Muscle layer of colon (tissue), 2 donors: ENCODE measurements around the gene LILRB3.
"Not testable (repeated sequence)": the region's sequence is repeated elsewhere in the genome, so short reads cannot be mapped to it uniquely, and the experiment has no call there.

Experiments used
- H3K27ac ChIP-seq: one replicate; pipeline ENCODE4 v1.7.0; 2013; ENCODE audit warnings: low read depth, mild to moderate bottlenecking, low read length, moderate library complexity
- H3K27me3 ChIP-seq, 2 donors: one replicate each; pipeline ENCODE4 v1.7.0; 2013; ENCODE audit warnings: low read length in 2 of 2, mild to moderate bottlenecking in 2 of 2; ENCODE audit not compliant: insufficient read depth in 2 of 2, control insufficient read depth in 1 of 2
- H3K36me3 ChIP-seq: one replicate; pipeline ENCODE4 v1.7.0; 2013; ENCODE audit warnings: mild to moderate bottlenecking, low read length; ENCODE audit not compliant: insufficient read depth
- H3K4me1 ChIP-seq: one replicate; pipeline ENCODE4 v1.7.0; 2013; ENCODE audit warnings: mild to moderate bottlenecking, low read length; ENCODE audit not compliant: insufficient read depth
- H3K4me3 ChIP-seq, 2 donors: one replicate each; pipeline ENCODE4 v1.7.0; 2013; ENCODE audit warnings: low read length in 2 of 2, low read depth in 1 of 2, mild to moderate bottlenecking in 1 of 2, moderate library complexity in 1 of 2
- H3K9ac ChIP-seq: one replicate; pipeline ENCODE4 v1.7.0; 2013; ENCODE audit warnings: low read length
- H3K9me3 ChIP-seq: one replicate; pipeline ENCODE4 v1.7.0; 2013; ENCODE audit warnings: mild to moderate bottlenecking, low read length
- donor health status: abdominal sarcoma.
- donor health status: Adenocarcinoma of cecum.

LILRB3 gene

DNA sequence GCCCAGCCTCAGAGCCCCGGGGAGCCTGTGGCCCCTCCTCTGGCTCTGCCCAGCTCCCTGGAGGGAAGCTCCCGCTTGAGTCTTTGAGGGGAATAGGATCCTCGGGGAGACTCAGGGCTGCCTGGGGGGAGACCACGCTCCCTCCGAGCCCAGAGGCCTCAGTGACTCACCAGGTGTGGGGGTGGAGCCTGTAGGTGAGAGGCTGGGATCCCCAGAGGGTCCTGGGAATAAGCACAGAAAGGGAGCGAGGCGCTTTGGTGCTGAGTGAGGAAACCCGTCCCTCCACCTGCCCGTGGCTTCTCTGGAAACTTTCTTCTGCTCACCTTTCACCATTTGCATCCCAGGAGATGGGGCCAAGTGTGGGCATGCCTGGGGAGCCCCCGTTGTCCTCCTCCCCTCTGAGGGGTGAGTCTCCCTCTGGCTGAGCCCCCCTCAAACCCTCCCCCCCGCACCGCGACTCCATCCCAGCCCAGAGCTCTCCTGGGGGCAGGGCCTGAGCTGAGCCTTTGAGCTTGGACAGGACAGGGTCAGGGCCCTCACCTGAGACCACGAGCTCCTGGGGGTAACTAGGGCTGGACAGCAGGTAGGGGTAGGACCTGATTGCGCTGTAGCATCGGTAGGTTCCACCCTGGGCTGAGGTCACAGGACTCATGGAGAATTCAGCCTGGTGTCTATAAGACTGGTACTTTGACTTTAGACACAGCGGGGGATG lies 31.5 kb upstream of the LILRB3 start:
- no peaks in the 10 kb centered on the region for H3K9me3 ChIP-seq
- H3K4me1 ChIP-seq: no peaks in the 10 kb centered on the region
- no peak overlapping the region for H3K4me3 ChIP-seq
- H3K9ac ChIP-seq: no peak overlapping the region
- no peak overlapping the region for H3K27ac ChIP-seq
- peaks cover 0 to 25% of the 10 kb centered on the region in 2 donors for H3K27me3 ChIP-seq
- no peaks in the 10 kb centered on the region for H3K36me3 ChIP-seq

DNA sequence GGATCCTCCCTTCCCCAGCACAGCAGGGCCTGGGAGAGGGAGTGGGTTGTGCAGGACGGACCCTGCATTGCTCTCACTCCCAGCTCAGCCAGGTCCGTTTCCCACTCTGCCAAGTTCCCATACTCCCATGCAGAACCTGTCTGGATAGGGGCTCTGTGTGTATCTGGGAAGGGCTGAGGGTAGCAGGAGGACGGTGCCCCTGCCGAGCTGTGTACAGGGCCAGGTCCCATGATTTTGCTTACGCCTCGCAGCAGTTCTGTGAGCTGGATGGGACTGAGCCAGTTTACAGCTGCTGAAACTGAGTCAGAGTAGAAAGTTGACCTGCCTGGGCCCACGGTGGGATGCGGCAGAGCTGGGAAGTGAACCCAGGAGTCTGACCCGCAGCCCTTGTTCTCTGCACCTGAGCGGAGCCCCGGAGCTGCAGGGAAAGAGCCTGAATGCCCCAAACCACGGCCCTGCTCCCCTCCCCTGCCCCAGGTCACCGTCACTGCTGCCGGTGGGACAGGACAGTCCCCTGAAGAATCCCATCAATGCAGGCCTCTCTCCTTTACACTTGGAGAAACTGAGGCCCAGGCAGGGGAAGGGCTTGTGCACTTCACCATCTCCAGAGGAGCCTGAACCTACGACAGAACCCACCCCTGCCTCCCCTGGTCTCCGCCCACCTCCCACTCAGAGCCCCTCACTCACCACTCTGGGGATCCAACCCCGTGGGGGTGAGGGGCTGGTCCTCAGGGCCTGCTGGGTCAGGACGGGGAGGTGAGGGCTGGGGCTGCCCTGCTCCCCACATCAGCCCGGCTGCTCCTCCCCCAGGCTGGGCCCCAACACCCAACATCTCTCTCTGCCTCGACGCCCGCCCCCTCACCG lies 30.8 kb upstream of the LILRB3 start:
- Histone ChIP-seq H3K4me1 (no peaks in the 10 kb centered on the region), H3K36me3 (no peaks in the 10 kb centered on the region), H3K27ac (no peak overlapping the region), H3K9ac (no peak overlapping the region), H3K9me3 (no peaks in the 10 kb centered on the region), H3K27me3 (peaks cover 0 to 25% of the 10 kb centered on the region in 2 donors), H3K4me3 (no peak overlapping the region)

DNA sequence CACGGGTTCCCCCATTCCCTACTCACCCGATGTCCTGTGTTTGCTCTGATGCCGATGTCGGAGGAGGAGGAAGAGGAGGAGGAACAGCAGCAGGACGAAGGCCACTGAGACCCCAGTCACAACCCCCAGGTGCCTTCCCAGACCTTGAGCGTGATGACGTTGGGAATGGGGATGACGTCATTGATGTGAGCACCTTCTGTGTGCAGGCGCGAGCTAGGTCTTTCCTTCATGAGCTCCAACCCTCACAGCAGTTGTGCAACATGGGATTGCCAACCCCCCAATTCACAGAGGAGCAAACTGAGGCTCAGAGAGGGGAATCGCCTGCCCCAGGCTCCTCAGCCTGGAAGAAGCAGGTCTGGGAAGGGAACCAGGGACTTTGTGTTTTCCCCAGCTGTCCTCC lies 30.0 kb upstream of the LILRB3 start:
- Histone ChIP-seq H3K9ac (no peak overlapping the region), H3K27ac (no peak overlapping the region), H3K27me3 (peaks cover 0 to 25% of the 10 kb centered on the region in 2 donors), H3K4me3 (no peak overlapping the region), H3K4me1 (no peaks in the 10 kb centered on the region), H3K36me3 (no peaks in the 10 kb centered on the region), H3K9me3 (no peaks in the 10 kb centered on the region)

DNA sequence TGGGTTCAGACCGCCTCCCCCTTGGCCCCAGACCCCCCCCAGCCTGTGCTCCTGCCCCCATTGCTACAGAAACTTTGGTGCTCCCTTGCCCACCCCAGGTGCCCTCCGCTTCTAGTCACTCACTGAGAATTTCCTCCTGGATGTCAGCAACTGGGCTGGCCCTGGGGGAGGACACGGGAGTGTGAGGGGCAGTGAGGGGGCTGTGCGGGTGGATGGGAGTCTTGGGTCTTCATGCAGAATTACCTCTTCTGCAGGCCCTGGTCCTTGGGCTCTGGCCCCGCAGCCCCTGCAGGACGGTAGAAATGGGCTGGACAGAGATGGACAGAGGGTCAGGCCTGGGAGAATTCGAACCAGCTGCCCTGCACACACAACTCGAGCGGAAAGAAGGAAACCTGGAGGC lies 29.4 kb upstream of the LILRB3 start:
- H3K36me3 ChIP-seq: no peaks in the 10 kb centered on the region
- H3K27me3 ChIP-seq: peaks cover 0 to 23% of the 10 kb centered on the region in 2 donors
- no peak overlapping the region for H3K9ac ChIP-seq
- H3K27ac ChIP-seq: no peak overlapping the region
- H3K4me1 ChIP-seq: no peaks in the 10 kb centered on the region
- no peak overlapping the region for H3K4me3 ChIP-seq
- no peaks in the 10 kb centered on the region for H3K9me3 ChIP-seq

DNA sequence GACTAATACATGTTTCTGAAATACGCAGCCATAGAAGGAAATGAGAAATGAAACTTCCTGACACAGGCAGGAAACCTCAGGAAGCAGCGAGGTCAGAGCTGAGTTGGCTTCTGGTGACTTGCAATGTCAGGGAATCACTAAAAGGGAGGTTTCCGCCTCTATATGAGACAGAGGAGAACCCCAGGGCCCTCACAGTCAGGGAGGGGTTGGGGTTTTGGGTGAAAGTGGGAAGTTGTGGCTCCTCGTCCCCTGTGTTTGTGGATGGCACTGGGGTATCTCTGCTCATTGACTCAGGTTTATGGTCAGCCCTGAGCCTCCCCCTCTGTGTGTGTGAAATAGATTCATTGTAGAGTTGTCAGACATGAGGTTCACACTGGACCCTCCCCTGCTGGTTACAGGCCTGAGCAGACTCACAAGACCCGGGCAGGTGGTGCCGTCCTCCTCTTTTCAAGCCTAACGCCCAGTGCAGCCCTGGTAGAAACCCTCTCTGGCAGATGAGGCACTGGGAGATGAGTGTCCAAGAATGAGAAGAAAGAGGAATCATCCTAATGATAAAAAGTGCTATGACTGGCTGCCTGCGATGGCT lies 25.3 kb upstream of the LILRB3 start:
- no peak overlapping the region for H3K27ac ChIP-seq
- no peak overlapping the region for H3K4me3 ChIP-seq
- H3K9ac ChIP-seq: no peak overlapping the region
- H3K36me3 ChIP-seq: no peaks in the 10 kb centered on the region
- peaks cover 0 to 6% of the 10 kb centered on the region in 2 donors for H3K27me3 ChIP-seq
- no peaks in the 10 kb centered on the region for H3K4me1 ChIP-seq
- H3K9me3 ChIP-seq: no peaks in the 10 kb centered on the region

DNA sequence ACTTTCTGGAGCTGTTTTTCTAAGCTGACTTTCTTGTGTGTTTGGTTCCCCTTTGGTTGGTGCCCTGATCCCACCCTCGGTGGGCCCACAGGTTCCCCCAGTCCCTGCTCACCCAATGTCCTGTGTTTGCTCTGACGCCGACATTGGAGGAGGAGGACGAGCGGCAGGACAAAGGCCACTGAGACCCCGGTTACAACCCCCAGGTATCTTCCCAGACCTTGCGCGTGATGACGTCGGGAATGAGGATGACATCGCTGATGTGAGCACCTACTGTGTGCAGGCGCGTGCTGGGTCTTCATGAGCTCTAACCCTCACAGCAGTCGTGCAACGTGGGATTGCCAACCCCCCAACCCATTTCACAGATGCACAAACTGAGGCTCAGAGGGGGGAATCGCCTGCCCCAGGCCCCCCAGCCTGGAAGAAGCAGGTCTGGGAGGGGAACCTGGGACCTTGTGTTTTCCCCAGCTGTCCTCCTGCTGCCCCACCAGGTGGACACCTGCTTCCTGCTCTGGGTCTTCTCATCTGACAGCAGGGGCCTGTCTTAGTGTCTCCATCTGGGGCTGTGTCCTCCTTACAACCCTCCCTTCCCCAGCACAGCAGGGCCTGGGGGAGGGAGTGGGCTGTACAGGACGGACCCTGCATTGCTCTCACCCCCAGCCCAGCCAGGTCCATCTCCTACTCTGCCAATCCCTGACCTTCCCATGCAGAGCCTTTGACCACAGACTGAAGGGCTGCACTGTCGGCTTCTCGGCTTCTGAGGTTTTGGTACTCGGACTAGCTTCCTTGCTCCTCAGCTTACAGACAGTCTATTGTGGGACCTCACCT lies 24.5 kb upstream of the LILRB3 start:
- no peaks in the 10 kb centered on the region for H3K4me1 ChIP-seq
- H3K36me3 ChIP-seq: no peaks in the 10 kb centered on the region
- no peak overlapping the region for H3K9ac ChIP-seq
- H3K9me3 ChIP-seq: no peaks in the 10 kb centered on the region
- H3K4me3 ChIP-seq: no peak overlapping the region
- H3K27ac ChIP-seq: no peak overlapping the region
- peaks cover 0 to 7% of the 10 kb centered on the region in 2 donors for H3K27me3 ChIP-seq

DNA sequence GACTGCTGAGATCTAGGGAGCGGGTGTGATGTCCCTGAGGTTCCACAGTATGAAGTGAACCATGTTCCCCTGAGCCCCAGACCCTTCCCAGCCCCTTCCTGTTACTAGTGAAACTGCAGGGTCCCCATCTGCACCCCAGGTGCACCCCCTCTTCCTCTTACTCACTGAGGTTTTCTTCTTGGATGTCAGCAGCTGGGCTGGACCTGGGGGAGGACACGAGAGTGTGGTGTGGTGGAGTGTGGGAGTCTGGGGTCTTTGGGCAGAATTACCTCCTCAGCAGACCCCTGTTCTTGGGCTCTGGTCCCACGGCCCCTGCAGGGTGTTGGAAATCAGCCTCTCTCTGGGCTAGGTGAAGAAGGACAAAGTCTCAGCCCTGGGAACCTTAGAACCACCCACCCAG lies 23.1 kb upstream of the LILRB3 start:
- Histone ChIP-seq H3K27ac (no peak overlapping the region), H3K4me3 (no peak overlapping the region), H3K9ac (no peak overlapping the region)

DNA sequence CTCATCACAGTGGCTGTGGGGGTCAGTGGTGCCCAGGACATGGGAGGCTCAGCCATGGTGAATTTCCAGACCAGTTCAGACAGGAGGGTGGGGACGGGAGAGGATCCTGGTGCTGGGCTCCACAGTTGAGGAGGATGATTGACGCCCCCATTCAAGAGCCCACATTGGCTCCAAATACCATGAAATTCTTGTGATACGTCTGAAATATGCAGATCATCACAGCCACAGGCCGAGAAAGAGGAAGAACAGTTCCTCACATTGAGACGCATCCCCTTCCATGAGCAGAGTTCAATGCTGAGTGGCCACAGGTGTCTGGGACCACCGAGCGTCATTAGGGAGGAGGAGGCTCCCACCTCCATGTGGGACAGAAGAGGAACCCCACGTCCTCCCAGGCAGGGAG lies 21.0 kb upstream of the LILRB3 start:
- H3K9me3 ChIP-seq, H3K4me3 ChIP-seq: not testable (repeated sequence)

More for the DNA sequence above, 23.1 kb upstream of the LILRB3 start:
- Histone ChIP-seq H3K36me3 (no peaks in the 10 kb centered on the region), H3K4me1 (no peaks in the 10 kb centered on the region), H3K27me3 (peaks cover 0 to 3% of the 10 kb centered on the region in 2 donors), H3K9me3 (no peaks in the 10 kb centered on the region)

DNA sequence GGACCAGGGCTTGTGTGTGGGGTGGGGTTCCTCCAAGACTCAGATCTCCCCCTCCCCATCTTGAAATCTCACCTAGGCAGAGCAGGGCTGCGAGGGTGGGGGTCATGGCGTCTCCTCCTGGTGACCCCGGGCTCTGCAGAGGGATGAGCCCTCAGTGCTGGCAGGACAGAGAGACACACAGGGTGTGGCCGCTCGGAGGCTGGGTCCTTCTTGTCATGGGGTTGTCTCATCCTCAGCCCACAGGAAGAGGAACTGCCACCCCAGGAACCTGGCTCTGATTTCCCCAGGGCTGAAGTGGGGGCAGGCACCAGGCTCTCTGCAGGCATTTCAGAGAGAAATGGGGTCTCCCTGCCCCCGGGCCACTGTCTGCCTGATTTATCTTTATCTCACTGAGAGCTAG lies 19.8 kb upstream of the LILRB3 start, which contains the start of gene LILRA6:
Gene LILRA6 (minus strand): TSS at position 145 of the 400 bp plus-strand sequence.
- not testable (repeated sequence) for H3K9me3 ChIP-seq, H3K27ac ChIP-seq, H3K4me1 ChIP-seq, H3K9ac ChIP-seq, H3K36me3 ChIP-seq, H3K4me3 ChIP-seq, H3K27me3 ChIP-seq

More for the DNA sequence above, 21.0 kb upstream of the LILRB3 start:
- H3K36me3 ChIP-seq, H3K9ac ChIP-seq, H3K4me1 ChIP-seq, H3K27me3 ChIP-seq, H3K27ac ChIP-seq: not testable (repeated sequence)

DNA sequence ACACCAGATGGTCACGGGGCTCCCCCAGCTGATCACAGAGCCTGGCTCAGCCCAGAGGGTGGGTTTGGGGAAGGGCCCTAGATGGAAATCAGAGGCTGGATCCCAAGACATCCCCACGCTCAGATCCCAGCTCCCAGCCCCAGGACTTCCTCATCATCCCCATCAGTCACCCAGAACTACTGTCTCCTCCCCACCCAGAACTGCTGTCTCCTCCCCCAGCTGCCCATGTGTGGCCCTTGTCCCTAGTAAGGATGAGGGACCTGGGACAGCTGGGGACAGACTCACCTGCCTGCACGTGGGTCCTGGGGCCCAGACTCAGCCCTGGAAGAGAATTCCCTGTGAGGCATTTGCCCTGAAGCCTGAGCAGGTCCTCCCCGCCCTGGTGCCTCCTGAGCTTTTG lies 19.4 kb upstream of the LILRB3 start:
- H3K27me3 ChIP-seq, H3K4me1 ChIP-seq, H3K9me3 ChIP-seq, H3K9ac ChIP-seq, H3K36me3 ChIP-seq, H3K27ac ChIP-seq, H3K4me3 ChIP-seq: not testable (repeated sequence)
